H1 (cell line): ENCODE results near the gene CLEC16A. TPM values are rescaled to one million over a fixed set of nuclear protein-coding genes. Genes with fewer than 3 reads are reported as not detected.

Experiments
- CTCF ChIA-PET: fragments of 300-600 bp; sonication (Branson Sonifier 250); formaldehyde crosslinking; loops from one replicate; lab custom pipeline; 2021; ENCODE audit not compliant: partially characterized antibody; lab: Charles Lee
- POLR2A ChIA-PET: fragments of 300-600 bp; sonication (Branson Sonifier 250); formaldehyde crosslinking; loops from one replicate; lab custom pipeline; 2021; ENCODE audit warnings: inconsistent platforms; ENCODE audit not compliant: partially characterized antibody; lab: Charles Lee
- DNase-seq, 2 experiments: peaks; one replicate each; pipeline versions ENCODE4 v3.0.0 to v3.0.0-alpha.2; 2010 to 2022; ENCODE audit warnings: low spot score in 2 of 2, low read depth in 1 of 2, mixed read lengths in 1 of 2
- FAIRE-seq: peaks from 2 replicates; lab custom pipeline; 2011; peaks lifted over from hg19 to GRCh38; lab: Jason Lieb, UNC
- H2AFZ ChIP-seq: 2 replicates; pipeline ENCODE4 v1.8.1; 2012; ENCODE audit warnings: low read length, inconsistent platforms
- H2AK5ac ChIP-seq: 2 replicates; pipeline ENCODE4 v1.6.1; 2013; ENCODE audit warnings: low read depth, low read length
- H2BK120ac ChIP-seq: replicated peaks from 2 replicates; pipeline ENCODE3; 2013; ENCODE audit warnings: low read depth, low read length, inconsistent platforms
- H2BK12ac ChIP-seq: 2 replicates; pipeline ENCODE4 v1.6.1; 2013; ENCODE audit warnings: low read depth, low read length
- H2BK15ac ChIP-seq: 2 replicates; pipeline ENCODE4 v1.6.1; 2013; ENCODE audit warnings: low read length
- H2BK20ac ChIP-seq: 2 replicates; pipeline ENCODE4 v1.6.1; 2013; ENCODE audit warnings: low read length
- H2BK5ac ChIP-seq: 2 replicates; pipeline ENCODE4 v1.6.1; 2013; ENCODE audit warnings: low read depth, low read length
- H3K14ac ChIP-seq: 2 replicates; pipeline ENCODE4 v1.6.1; 2013; ENCODE audit warnings: inconsistent platforms; ENCODE audit not compliant: insufficient read length
- H3K18ac ChIP-seq: 2 replicates; pipeline ENCODE4 v1.6.1; 2013; ENCODE audit warnings: low read length; ENCODE audit errors: extremely low read depth
- H3K23ac ChIP-seq: 2 replicates; pipeline ENCODE4 v1.6.1; 2013; ENCODE audit warnings: inconsistent platforms; ENCODE audit not compliant: insufficient read length
- H3K23me2 ChIP-seq: 2 replicates; pipeline ENCODE4 v1.6.1; 2013; ENCODE audit warnings: low read depth, low read length
- H3K27ac ChIP-seq: 2 replicates; pipeline ENCODE4 v1.6.1; 2011; ENCODE audit warnings: low read depth, low read length, inconsistent platforms
- H3K27me3 ChIP-seq, 4 experiments: replicated peaks in 1 of 4; 1 replicate in 1 of 4; 2 replicates in 3 of 4; pipeline versions ENCODE4 v1.6.1 to v1.8.1; 2011 to 2013; ENCODE audit warnings: low read length in 3 of 4, mild to moderate bottlenecking in 3 of 4, inconsistent platforms in 2 of 4, mixed read lengths in 2 of 4, moderate library complexity in 1 of 4; ENCODE audit not compliant: control insufficient read depth in 3 of 4, insufficient read depth in 3 of 4; ENCODE audit errors: extremely low read depth in 1 of 4
- H3K36me3 ChIP-seq, 4 experiments: 2 replicates each; pipeline versions ENCODE4 v1.6.1 to v1.8.1; 2011 to 2013; ENCODE audit warnings: mild to moderate bottlenecking in 4 of 4, low read length in 3 of 4, moderate library complexity in 2 of 4, control low read depth in 1 of 4, inconsistent platforms in 1 of 4; ENCODE audit not compliant: insufficient read depth in 4 of 4, control insufficient read depth in 2 of 4
- H3K4ac ChIP-seq: replicated peaks from 2 replicates; pipeline ENCODE3; 2013; ENCODE audit warnings: low read length, low read depth, mixed read lengths, inconsistent platforms; ENCODE audit not compliant: insufficient read length
- H3K4me1 ChIP-seq, 4 experiments: replicated peaks in 1 of 4; 1 replicate in 1 of 4; 2 replicates in 3 of 4; pipeline versions ENCODE4 v1.6.1 to v1.8.1; 2011 to 2013; ENCODE audit warnings: low read length in 3 of 4, inconsistent platforms in 2 of 4, mixed read lengths in 1 of 4; ENCODE audit not compliant: insufficient read depth in 4 of 4, control insufficient read depth in 3 of 4
- H3K4me2 ChIP-seq, 2 experiments: 2 replicates each; pipeline versions ENCODE4 v1.6.1 to v1.8.1; 2011 to 2013; ENCODE audit warnings: low read depth in 2 of 2, low read length in 2 of 2, control low read depth in 1 of 2, inconsistent platforms in 1 of 2, mild to moderate bottlenecking in 1 of 2; ENCODE audit not compliant: insufficient read depth in 1 of 2
- H3K4me3 ChIP-seq, 4 experiments: fragments of 200-600, 300-600 bp in 1 of 4; sonication (generic), shearing (Covaris generic), sonication (Bioruptor Twin) in 1 of 4; 2 replicates each; pipeline versions ENCODE4 v1.5.1 to v1.8.1; 2011 to 2016; ENCODE audit warnings: low read length in 4 of 4, low read depth in 3 of 4, control low read depth in 2 of 4, inconsistent platforms in 2 of 4, mild to moderate bottlenecking in 2 of 4, mixed read lengths in 1 of 4, moderate library complexity in 1 of 4; ENCODE audit not compliant: insufficient read depth in 2 of 4; ENCODE audit errors: extremely low read depth in 1 of 4
- H3K56ac ChIP-seq: replicated peaks from 2 replicates; pipeline ENCODE3; 2013; ENCODE audit warnings: low read depth, mild to moderate bottlenecking, mixed read lengths, low read length, inconsistent platforms; ENCODE audit not compliant: insufficient read length
- H3K79me1 ChIP-seq: 2 replicates; pipeline ENCODE4 v1.6.1; 2013; ENCODE audit warnings: low read depth, low read length, control low read depth
- H3K79me2 ChIP-seq, 2 experiments: 2 replicates each; pipeline versions ENCODE4 v1.6.1 to v1.8.1; 2012 to 2013; ENCODE audit warnings: low read length in 2 of 2, mild to moderate bottlenecking in 2 of 2, inconsistent platforms in 1 of 2; ENCODE audit not compliant: insufficient read depth in 2 of 2, control insufficient read depth in 1 of 2
- H3K9ac ChIP-seq, 4 experiments: replicated peaks in 1 of 4; 1 replicate in 1 of 4; 2 replicates in 3 of 4; pipeline versions ENCODE4 v1.6.1 to v1.8.1; 2011 to 2013; ENCODE audit warnings: low read depth in 3 of 4, low read length in 3 of 4, control low read depth in 2 of 4, mild to moderate bottlenecking in 2 of 4, moderate library complexity in 2 of 4, inconsistent platforms in 1 of 4; ENCODE audit errors: extremely low read depth in 1 of 4
- H3K9me3 ChIP-seq, 2 experiments: 2 replicates each; pipeline versions ENCODE4 v1.6.1 to v1.8.1; 2012 to 2013; ENCODE audit warnings: mild to moderate bottlenecking in 2 of 2, moderate library complexity in 2 of 2, control low read depth in 1 of 2, inconsistent platforms in 1 of 2, low read depth in 1 of 2, low read length in 1 of 2, mixed read lengths in 1 of 2; ENCODE audit not compliant: insufficient read depth in 2 of 2
- H4K20me1 ChIP-seq, 2 experiments: replicated peaks in 1 of 2; 2 replicates each; pipeline versions ENCODE3 to v1.8.1; 2011 to 2013; ENCODE audit warnings: inconsistent platforms in 2 of 2, low read length in 2 of 2, mild to moderate bottlenecking in 1 of 2; ENCODE audit not compliant: insufficient read depth in 2 of 2, control insufficient read depth in 1 of 2
- H4K5ac ChIP-seq: 2 replicates; pipeline ENCODE4 v1.6.1; 2013; ENCODE audit warnings: low read length, low read depth, mixed read lengths, inconsistent platforms; ENCODE audit not compliant: insufficient read length
- H4K8ac ChIP-seq: 2 replicates; pipeline ENCODE4 v1.8.0; 2013; ENCODE audit warnings: mild to moderate bottlenecking, moderate library complexity, low read length, inconsistent platforms; ENCODE audit not compliant: insufficient read depth; ENCODE audit errors: extremely low read depth
- H4K91ac ChIP-seq: replicated peaks from 2 replicates; pipeline ENCODE3; 2013; ENCODE audit warnings: low read length, mixed read lengths, inconsistent platforms; ENCODE audit not compliant: insufficient read length
- ATF3 ChIP-seq: IDR thresholded peaks from 2 replicates; pipeline ENCODE4 v1.6.1; 2011; ENCODE audit warnings: low read depth, mild to moderate bottlenecking, low read length; ENCODE audit not compliant: insufficient read depth
- CTCF ChIP-seq, 3 experiments: IDR thresholded peaks; 1 replicate in 2 of 3; 2 replicates in 1 of 3; pipeline versions ENCODE4 v1.5.1 to v1.6.1; 2011; ENCODE audit warnings: low read length in 3 of 3, mild to moderate bottlenecking in 3 of 3, inconsistent platforms in 2 of 3, low read depth in 1 of 3, moderate library complexity in 1 of 3; ENCODE audit not compliant: insufficient read depth in 1 of 3; ENCODE audit errors: control extremely low read depth in 1 of 3
- EZH2 ChIP-seq: fragments of 200-600 bp; sonication (generic); IDR thresholded peaks from 2 replicates; pipeline ENCODE4 v1.7.1; 2012; ENCODE audit warnings: low read depth, mild to moderate bottlenecking, moderate library complexity, low read length, inconsistent platforms; ENCODE audit not compliant: severe bottlenecking
- NANOG ChIP-seq: IDR thresholded peaks from 2 replicates; pipeline ENCODE4 v1.6.1; 2011; ENCODE audit warnings: low read length, low read depth, mild to moderate bottlenecking, inconsistent platforms; ENCODE audit not compliant: insufficient read depth, poor library complexity, severe bottlenecking
- PHF8 ChIP-seq: fragments of 200-600 bp; sonication (generic); conservative IDR thresholded peaks from 2 replicates; pipeline ENCODE4 v1.7.1; 2012; ENCODE audit warnings: low read depth, mild to moderate bottlenecking, inconsistent platforms, low read length, moderate library complexity
- SP4 ChIP-seq: IDR thresholded peaks from 2 replicates; pipeline ENCODE4 v1.6.1; 2012; ENCODE audit warnings: low read length, inconsistent platforms
- TAF7 ChIP-seq: optimal IDR thresholded peaks from 2 replicates; pipeline ENCODE3; 2011; ENCODE audit warnings: low read depth, mild to moderate bottlenecking, inconsistent platforms, low read length, moderate library complexity, borderline replicate concordance
- USF2 ChIP-seq: IDR thresholded peaks from 2 replicates; pipeline ENCODE4 v1.6.1; 2011; ENCODE audit warnings: low read length, improper control_type of control experiment
- WGBS, 2 experiments: shearing (Covaris generic) in 1 of 2; methylation state at CpG; one replicate each; pipeline versions ENCODE4 v1.1.6 to v1.1.7; 2013 to 2015; ENCODE audit warnings: low lambda C conversion rate in 2 of 2, mixed read lengths in 2 of 2, inconsistent platforms in 1 of 2, low coverage in 1 of 2, missing lambda C conversion rate in 1 of 2; ENCODE audit not compliant: insufficient replicate concordance in 2 of 2, insufficient coverage in 1 of 2, insufficient read length in 1 of 2; ENCODE audit errors: extremely low coverage in 1 of 2, missing lambda C conversion rate in 1 of 2; 5-methylcytosine and 5-hydroxymethylcytosine counted together
- polyA plus RNA-seq, 7 experiments: library from polyadenylated mRNA; depleted of rRNA in 3 of 7; stranded (reverse) in 5 of 7; unstranded in 2 of 7; fragments of >200 nt in 5 of 7; fragments of 200-250 nt in 2 of 7; gene quantifications; 1 replicate in 5 of 7; 2 replicates in 1 of 7; 4 replicates in 1 of 7; pipeline versions ENCODE4 v1.2.1 to v1.2.3, GENCODE V29; 2011 to 2013; ENCODE audit warnings: missing spikeins in 2 of 7, mixed read lengths in 2 of 7
- total RNA-seq: library from RNA; stranded (reverse); fragmentation: NEBNext Ultra II Directional; extraction: Animal tissue kit (Norgen Biotek cat#: 25700); gene quantifications from 2 replicates; pipeline ENCODE4 v1.2.1, GENCODE V29; 2021

Gene CLEC16A
- total and polyA plus RNA-seq, 2 of the 8 experiments (the other 6 are each of a cell fraction or from before 2014, with no cell fraction given): 7.6 to 19.3 TPM

- no peak overlapping the region for H3K14ac ChIP-seq
- H3K56ac ChIP-seq: no peak overlapping the region
- no peak overlapping the region for H3K27ac ChIP-seq
- DNase-seq (no peak), FAIRE-seq (no peak)
- ChIA-PET CTCF (interaction anchor here (1.1 to 1.6 kb wide), 5 partner anchors 7 to 262 kb away, joined by 3 to 5 read pairs (median 3); no protein-coding TSS in a partner anchor), POLR2A (interaction anchor here (0.9 kb wide), 1 partner anchor 147 kb away, joined by 4 read pairs; no protein-coding TSS in a partner anchor)
- no peak overlapping the region for H2AK5ac ChIP-seq
- no peak overlapping the region for H4K5ac ChIP-seq
- no peak overlapping the region for H2BK120ac ChIP-seq
- H2BK5ac ChIP-seq: no peak overlapping the region
- no peak overlapping the region for H4K8ac ChIP-seq
- no peak overlapping the region for H3K4me2 ChIP-seq
- no peak overlapping the region for H3K23ac ChIP-seq
- H3K23me2 ChIP-seq: no peaks in the 10 kb centered on the region; the same call in 1 of the 2 replicates
- no peak overlapping the region for H3K4ac ChIP-seq
- H3K79me1 ChIP-seq: no peaks in the 10 kb centered on the region
- no peaks in the 10 kb centered on the region for H3K36me3 ChIP-seq
- H3K18ac ChIP-seq: no peak overlapping the region
- no peak overlapping the region for H3K9ac ChIP-seq
- no peak overlapping the region for H2BK15ac ChIP-seq
- no peak overlapping the region for H2BK12ac ChIP-seq
- peaks cover 0 to 2% of the 10 kb centered on the region in 2 experiments for H4K20me1 ChIP-seq
- H3K27me3 ChIP-seq: no peaks in the 10 kb centered on the region
- 81% methylated on average over 6 of the region's 6 CpGs; no CpG with 5 or more reads in 1 of the 2 experiments for WGBS, 2 experiments
- H2AFZ ChIP-seq: no peak overlapping the region
- H4K91ac ChIP-seq: no peak overlapping the region
- H2BK20ac ChIP-seq: no peak overlapping the region
- H3K4me3 ChIP-seq: no peak overlapping the region
- H3K4me1 ChIP-seq: peaks cover 0 to 5% (median 0%) of the 10 kb centered on the region in 4 experiments; a peak in 3 of 7 replicates
- no peaks in the 10 kb centered on the region for H3K9me3 ChIP-seq
- no peaks in the 10 kb centered on the region for H3K79me2 ChIP-seq
- TF ChIP-seq SP4 (no peak), NANOG (no peak), EZH2 (no peak), TAF7 (no peak), ATF3 (no peak), CTCF (IDR thresholded peaks at IDR 0.05; ENCODE audit: control extremely low read depth in 1 of 3, insufficient read depth in 1 of 3, low read depth in 1 of 3, low read length in 3 of 3) (no peak), PHF8 (no peak), USF2 (no peak)
These were observed 165.2 kb downstream of the CLEC16A start for GRCh38 chr16:11109566-11109965.
